GM23248 (cell line): ENCODE measurements around the gene TLE1. TPM values are rescaled to one million over a fixed set of nuclear protein-coding genes. Genes with fewer than 3 reads are reported as not detected.

Experiments used
- DNase-seq: peaks from one replicate; pipeline ENCODE4 v3.0.0-alpha.2; 2015
- H2AFZ ChIP-seq: fragments of 200-600 bp; sonication (generic); 2 replicates; pipeline ENCODE4 v1.6.1; 2016; ENCODE audit warnings: antibody characterized with exemption
- H3F3A ChIP-seq: fragments of 200-600 bp; sonication (generic); 2 replicates; pipeline ENCODE4 v1.6.1; 2016; ENCODE audit warnings: mild to moderate bottlenecking, antibody characterized with exemption, mixed run types; ENCODE audit not compliant: insufficient read depth
- H3K27ac ChIP-seq: fragments of 200-600 bp; sonication (generic); 2 replicates; pipeline ENCODE4 v1.5.1; 2016; ENCODE audit warnings: mild to moderate bottlenecking
- H3K27me3 ChIP-seq: fragments of 200-600 bp; sonication (generic); replicated peaks from 2 replicates; pipeline ENCODE4 v1.6.1; 2016; ENCODE audit warnings: mild to moderate bottlenecking; ENCODE audit not compliant: insufficient read depth
- H3K36me3 ChIP-seq: fragments of 200-600 bp; sonication (generic); 2 replicates; pipeline ENCODE4 v1.6.1; 2016; ENCODE audit warnings: low read depth, mild to moderate bottlenecking
- H3K4me1 ChIP-seq: fragments of 200-600 bp; sonication (generic); 2 replicates; pipeline ENCODE4 v1.6.1; 2016; ENCODE audit warnings: mild to moderate bottlenecking; ENCODE audit not compliant: insufficient read depth
- H3K4me2 ChIP-seq: fragments of 200-600 bp; sonication (generic); one replicate; pipeline ENCODE4 v1.6.1; 2016; ENCODE audit warnings: mild to moderate bottlenecking; ENCODE audit not compliant: unreplicated experiment
- H3K4me3 ChIP-seq: fragments of 200-600 bp; sonication (generic); 2 replicates; pipeline ENCODE4 v1.5.1; 2016; ENCODE audit warnings: mild to moderate bottlenecking
- H3K79me2 ChIP-seq: fragments of 200-600 bp; sonication (generic); 2 replicates; pipeline ENCODE4 v1.6.1; 2016; ENCODE audit warnings: mild to moderate bottlenecking; ENCODE audit not compliant: insufficient read depth
- H3K9ac ChIP-seq: fragments of 200-600 bp; sonication (generic); 2 replicates; pipeline ENCODE4 v1.6.1; 2016; ENCODE audit warnings: mild to moderate bottlenecking
- H3K9me2 ChIP-seq: fragments of 200-600 bp; sonication (generic); 2 replicates; pipeline ENCODE4 v1.6.1; 2016; ENCODE audit warnings: mixed run types, mild to moderate bottlenecking, moderate library complexity; ENCODE audit not compliant: insufficient read depth
- H3K9me3 ChIP-seq: fragments of 200-600 bp; sonication (generic); one replicate; pipeline ENCODE4 v1.6.1; 2017; ENCODE audit warnings: low read depth
- H4K20me1 ChIP-seq: fragments of 200-600 bp; sonication (generic); 2 replicates; pipeline ENCODE4 v1.6.0; 2016; ENCODE audit not compliant: insufficient read depth
- EZH2 ChIP-seq: fragments of 200-600 bp; sonication (generic); IDR thresholded peaks from 2 replicates; pipeline ENCODE4 v1.6.1; 2018; ENCODE audit warnings: antibody characterized with exemption, mild to moderate bottlenecking; ENCODE audit not compliant: insufficient read depth, poor library complexity, severe bottlenecking
- EZH2phosphoT487 ChIP-seq: fragments of 200-600 bp; sonication (generic); IDR thresholded peaks from 2 replicates; pipeline ENCODE4 v1.6.1; 2018; ENCODE audit warnings: antibody characterized with exemption, moderate library complexity, mild to moderate bottlenecking, low read depth; ENCODE audit not compliant: insufficient read depth
- WGBS, 2 experiments: methylation state at CpG; one replicate each; pipeline ENCODE4 v1.1.6; 2015 to 2017; ENCODE audit warnings: low lambda C conversion rate in 2 of 2, low coverage in 1 of 2; ENCODE audit errors: missing lambda C conversion rate in 2 of 2; 5-methylcytosine and 5-hydroxymethylcytosine counted together
- in situ Hi-C: fragments of 300-500 bp; cut with MboI; formaldehyde crosslinking; loops from 2 replicates; pipeline ENCODE4 v1.15.0; 2020
- polyA plus RNA-seq: library from polyadenylated mRNA; unstranded; fragments of >200 nt; fragmentation: Nextera tagmentation; extraction: Ambion mirVana; gene quantifications from 2 replicates; pipeline ENCODE4 v1.2.1, GENCODE V29; 2016
- total RNA-seq: library from RNA; depleted of rRNA; stranded (reverse); fragments of >200 nt; shearing (Covaris generic); gene quantifications from 2 replicates; pipeline ENCODE4 v1.2.3, GENCODE V29; 2014

Gene TLE1
- total and polyA plus RNA-seq, 2 experiments from 2014 or later = 6.4 to 14.4 TPM

DNA sequence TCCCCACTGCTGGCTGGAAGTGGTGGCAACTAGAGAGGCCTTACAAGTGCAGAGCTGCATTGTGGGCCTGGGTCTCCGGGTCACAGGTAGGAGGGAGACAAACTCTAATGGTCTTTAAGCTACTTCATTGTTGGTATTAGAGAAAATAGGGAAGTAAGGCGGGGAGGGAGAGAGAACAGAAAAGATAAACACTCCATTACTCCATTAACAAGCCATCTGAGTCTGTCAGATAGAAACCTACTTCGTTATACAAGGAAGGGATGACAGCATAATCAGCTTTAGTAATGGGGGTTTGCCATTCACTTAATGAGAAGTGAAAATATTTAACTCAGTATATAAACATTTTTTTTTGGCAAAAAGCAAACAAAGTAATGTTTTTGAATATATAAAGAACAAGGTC is 107.4 kb downstream of the TLE1 start:
- Histone ChIP-seq H3K36me3 (no peaks in the 10 kb centered on the region), H4K20me1 (no peaks in the 10 kb centered on the region), H3K4me3 (no peak overlapping the region), H3K4me1 (peaks cover 10% of the 10 kb centered on the region), H3F3A (no peaks in the 10 kb centered on the region), H3K9me2 (no peaks in the 10 kb centered on the region), H3K27me3 (no peaks in the 10 kb centered on the region), H3K27ac (no peak overlapping the region), H2AFZ (no peak overlapping the region), H3K9ac (no peak overlapping the region), H3K79me2 (no peaks in the 10 kb centered on the region), H3K4me2 (no peak overlapping the region), H3K9me3 (no peaks in the 10 kb centered on the region)
- DNase-seq = no peak
- 80 to 92% methylated on average over 3 of the region's 3 CpGs for WGBS, 2 experiments
- in situ Hi-C loops = no loop called here
- TF ChIP-seq EZH2 (no peak), EZH2phosphoT487 (no peak)

DNA sequence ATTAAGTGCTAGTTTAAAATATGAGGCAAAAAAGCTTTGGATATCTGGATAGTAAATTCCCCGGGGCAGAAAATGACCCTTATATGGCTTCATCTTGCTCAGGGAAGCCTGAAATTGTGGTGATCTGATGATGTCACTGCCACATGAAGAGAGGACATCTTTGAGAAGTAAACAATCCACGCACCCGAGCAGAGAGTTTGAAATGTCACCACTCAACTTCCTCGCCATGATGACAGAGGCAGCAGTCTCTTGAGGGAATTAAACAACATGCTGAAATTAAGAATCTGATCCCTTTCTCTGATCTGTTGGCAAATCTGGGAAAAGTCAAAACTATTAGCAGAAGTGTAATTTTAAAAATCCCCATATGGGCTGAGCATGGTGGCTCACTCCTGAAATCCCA is 110.0 kb downstream of the TLE1 start:
- H3K9ac ChIP-seq = no peak overlapping the region
- no peaks in the 10 kb centered on the region for H3K9me2 ChIP-seq
- H3K27me3 ChIP-seq = no peaks in the 10 kb centered on the region
- H2AFZ ChIP-seq = no peak overlapping the region
- in situ Hi-C loops = no loop called here
- H3K36me3 ChIP-seq = no peaks in the 10 kb centered on the region
- H3K4me2 ChIP-seq = no peak overlapping the region
- peaks cover 10% of the 10 kb centered on the region for H3K4me1 ChIP-seq
- H3K4me3 ChIP-seq = no peak overlapping the region
- no peaks in the 10 kb centered on the region for H3K9me3 ChIP-seq
- no peak for TF ChIP-seq EZH2
- TF ChIP-seq EZH2phosphoT487 = no peak
- no peak overlapping the region for H3K27ac ChIP-seq
- 96% methylated on average over 4 of the region's 4 CpGs for WGBS, 2 experiments
- no peaks in the 10 kb centered on the region for H3F3A ChIP-seq
- no peaks in the 10 kb centered on the region for H4K20me1 ChIP-seq
- H3K79me2 ChIP-seq = no peaks in the 10 kb centered on the region
- DNase-seq = no peak

GRCh38 chr9:81578606-81579005 is 110.7 kb downstream of the TLE1 start:
- Histone ChIP-seq H3K27me3 (no peaks in the 10 kb centered on the region), H3K4me3 (no peak overlapping the region), H3K4me2 (no peak overlapping the region), H4K20me1 (no peaks in the 10 kb centered on the region), H3F3A (no peaks in the 10 kb centered on the region), H3K4me1 (peaks cover 10% of the 10 kb centered on the region), H3K9ac (no peak overlapping the region), H3K9me3 (no peaks in the 10 kb centered on the region), H3K27ac (no peak overlapping the region), H3K9me2 (no peaks in the 10 kb centered on the region), H2AFZ (no peak overlapping the region), H3K36me3 (no peaks in the 10 kb centered on the region), H3K79me2 (no peaks in the 10 kb centered on the region)
- TF ChIP-seq EZH2 = no peak
- TF ChIP-seq EZH2phosphoT487 = 0 out of 2 replicates have a peak, but pooled peaks have one; percentile 41
- in situ Hi-C loops = no loop called here
- DNase-seq = peak; percentile 38

DNA sequence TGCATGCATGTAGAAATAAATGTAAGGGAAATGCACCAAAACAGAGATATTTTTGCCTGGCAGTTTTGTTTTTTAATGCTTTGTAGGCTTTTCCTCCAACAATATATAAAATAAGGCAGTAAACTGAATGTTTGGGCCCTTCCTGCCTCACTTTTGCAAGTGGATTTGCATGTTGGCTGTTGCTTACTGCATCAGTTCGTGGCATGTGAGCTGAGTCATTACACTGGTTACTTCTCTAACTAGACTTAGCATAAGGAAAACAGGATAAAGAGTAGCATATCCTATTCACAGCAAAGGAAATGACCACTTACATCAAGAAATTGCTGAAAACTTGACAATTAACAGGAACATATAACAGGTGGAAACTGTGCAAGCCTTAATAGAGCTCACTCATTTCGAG is 113.4 kb downstream of the TLE1 start:
- H3K4me3 ChIP-seq = no peak overlapping the region
- no peaks in the 10 kb centered on the region for H3K36me3 ChIP-seq
- H3K79me2 ChIP-seq = no peaks in the 10 kb centered on the region
- no peaks in the 10 kb centered on the region for H3K27me3 ChIP-seq
- H4K20me1 ChIP-seq = no peaks in the 10 kb centered on the region
- H3K9ac ChIP-seq = no peak overlapping the region
- TF ChIP-seq EZH2phosphoT487 = no peak
- no peak for TF ChIP-seq EZH2
- in situ Hi-C loops = no loop called here
- 45% methylated on average over 2 of the region's 2 CpGs for WGBS, 2 experiments
- H3K9me2 ChIP-seq = no peaks in the 10 kb centered on the region
- no peak overlapping the region for H3K4me2 ChIP-seq
- H3K27ac ChIP-seq = no peak overlapping the region
- no peaks in the 10 kb centered on the region for H3F3A ChIP-seq
- H3K4me1 ChIP-seq = peaks cover 10% of the 10 kb centered on the region
- no peaks in the 10 kb centered on the region for H3K9me3 ChIP-seq
- no peak overlapping the region for H2AFZ ChIP-seq
- peak; percentile 34 for DNase-seq

DNA sequence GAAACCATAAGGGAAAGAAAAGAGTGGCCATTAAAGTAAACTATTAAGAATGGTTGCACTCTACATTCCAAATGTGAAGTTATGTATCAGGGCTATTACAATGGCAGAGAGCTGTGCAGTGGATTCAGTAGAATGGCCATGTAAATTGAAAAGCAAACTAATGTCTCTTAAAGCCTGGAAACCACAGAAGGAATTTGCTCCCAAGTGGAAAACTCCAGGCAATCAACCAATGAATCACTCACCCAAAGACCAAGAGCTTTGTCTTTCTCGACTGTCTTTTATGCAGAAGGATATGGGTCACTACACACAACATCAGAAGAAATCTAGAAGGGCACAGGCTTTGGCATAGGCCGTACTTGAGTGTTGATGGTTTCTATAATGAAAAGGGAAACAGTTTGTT is 114.9 kb downstream of the TLE1 start:
- peak; percentile 39 for DNase-seq
- TF ChIP-seq EZH2phosphoT487 (no peak), EZH2 (no peak)
- in situ Hi-C loops = no loop called here

More for the DNA sequence above, 114.9 kb downstream of the TLE1 start:
- WGBS, 2 experiments = 74 to 79% methylated on average over 2 of the region's 2 CpGs
- Histone ChIP-seq H3K4me1 (peaks cover 10% of the 10 kb centered on the region), H3K79me2 (no peaks in the 10 kb centered on the region), H3K4me2 (no peak overlapping the region), H3K27ac (no peak overlapping the region), H2AFZ (no peak overlapping the region), H3K4me3 (no peak overlapping the region), H3K9me3 (no peaks in the 10 kb centered on the region), H3K27me3 (no peaks in the 10 kb centered on the region), H3K36me3 (no peaks in the 10 kb centered on the region), H3F3A (no peaks in the 10 kb centered on the region), H4K20me1 (no peaks in the 10 kb centered on the region), H3K9me2 (no peaks in the 10 kb centered on the region), H3K9ac (no peak overlapping the region)
